HL-60 (cell line): Measurements from ENCODE around the gene TNPO3.

Experiments used
- DNase-seq, 2 experiments: peaks; one replicate each; pipeline ENCODE4 v3.0.0-alpha.2; 2010 to 2020; ENCODE audit warnings: low read depth in 1 of 2, low spot score in 1 of 2
- H3K27ac ChIP-seq: fragments of 250-450 bp; sonication (Bioruptor Pico); replicated peaks from 2 replicates; pipeline ENCODE4 v1.5.1; 2020; ENCODE audit warnings: mild to moderate bottlenecking, moderate library complexity
- H3K27me3 ChIP-seq: fragments of 250-450 bp; sonication (Bioruptor Pico); 2 replicates; pipeline ENCODE4 v1.5.1; 2021; ENCODE audit warnings: mild to moderate bottlenecking, moderate library complexity; ENCODE audit not compliant: insufficient read depth, poor library complexity, severe bottlenecking
- H3K4me3 ChIP-seq: replicated peaks from 2 replicates; pipeline ENCODE4 v1.5.1; 2011; ENCODE audit warnings: mild to moderate bottlenecking, control low read depth, low read length; ENCODE audit not compliant: insufficient read depth
- GABPA ChIP-seq: IDR thresholded peaks from 2 replicates; pipeline ENCODE4 v1.6.1; 2012; ENCODE audit warnings: low read depth
- POLR2AphosphoS5 ChIP-seq: IDR thresholded peaks from 2 replicates; pipeline ENCODE4 v1.6.1; 2012; ENCODE audit warnings: low read depth
- REST ChIP-seq: IDR thresholded peaks from 2 replicates; pipeline ENCODE4 v1.6.1; 2012; ENCODE audit warnings: low read depth; ENCODE audit not compliant: insufficient replicate concordance
- SPI1 ChIP-seq: IDR thresholded peaks from 2 replicates; pipeline ENCODE4 v1.6.1; 2012; ENCODE audit warnings: low read depth, mild to moderate bottlenecking, borderline replicate concordance
- TF ChIP-seq, protein P1 (sequence below): IDR thresholded peaks from one replicate; pipeline ENCODE4 v1.5.1; 2011; ENCODE audit warnings: low read length, control low read depth, inconsistent platforms; ENCODE audit not compliant: insufficient read depth

The TNPO3 gene

DNA sequence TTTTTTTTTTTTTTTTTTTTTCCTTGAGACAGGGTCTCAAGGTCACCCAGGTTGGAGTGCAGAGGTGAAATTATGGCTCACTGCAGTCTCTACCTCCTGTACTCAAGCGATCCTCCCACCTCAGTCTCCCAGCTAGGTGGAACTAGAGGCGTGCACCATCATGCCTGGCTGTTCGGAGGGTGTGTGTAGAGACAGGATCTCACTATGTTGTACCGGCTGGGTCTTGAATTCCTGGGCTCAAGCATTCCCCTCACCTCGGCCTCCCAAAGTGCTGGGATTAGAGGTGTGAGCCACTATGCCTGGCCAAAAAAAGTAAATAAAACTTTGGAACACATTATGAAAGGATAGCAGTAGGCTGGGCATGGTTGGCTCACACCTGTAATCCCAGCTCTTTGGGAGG is 39.6 kb upstream of the TNPO3 start:
- no peak for DNase-seq
- TF ChIP-seq REST (no peak), SPI1 (no peak), POLR2AphosphoS5 (no peak), GABPA (no peak)
- TF ChIP-seq, protein P1, sequence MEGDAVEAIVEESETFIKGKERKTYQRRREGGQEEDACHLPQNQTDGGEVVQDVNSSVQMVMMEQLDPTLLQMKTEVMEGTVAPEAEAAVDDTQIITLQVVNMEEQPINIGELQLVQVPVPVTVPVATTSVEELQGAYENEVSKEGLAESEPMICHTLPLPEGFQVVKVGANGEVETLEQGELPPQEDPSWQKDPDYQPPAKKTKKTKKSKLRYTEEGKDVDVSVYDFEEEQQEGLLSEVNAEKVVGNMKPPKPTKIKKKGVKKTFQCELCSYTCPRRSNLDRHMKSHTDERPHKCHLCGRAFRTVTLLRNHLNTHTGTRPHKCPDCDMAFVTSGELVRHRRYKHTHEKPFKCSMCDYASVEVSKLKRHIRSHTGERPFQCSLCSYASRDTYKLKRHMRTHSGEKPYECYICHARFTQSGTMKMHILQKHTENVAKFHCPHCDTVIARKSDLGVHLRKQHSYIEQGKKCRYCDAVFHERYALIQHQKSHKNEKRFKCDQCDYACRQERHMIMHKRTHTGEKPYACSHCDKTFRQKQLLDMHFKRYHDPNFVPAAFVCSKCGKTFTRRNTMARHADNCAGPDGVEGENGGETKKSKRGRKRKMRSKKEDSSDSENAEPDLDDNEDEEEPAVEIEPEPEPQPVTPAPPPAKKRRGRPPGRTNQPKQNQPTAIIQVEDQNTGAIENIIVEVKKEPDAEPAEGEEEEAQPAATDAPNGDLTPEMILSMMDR: no peak
- Histone ChIP-seq H3K27ac (no peak overlapping the region), H3K4me3 (no peak overlapping the region), H3K27me3 (no peaks in the 10 kb centered on the region)

DNA sequence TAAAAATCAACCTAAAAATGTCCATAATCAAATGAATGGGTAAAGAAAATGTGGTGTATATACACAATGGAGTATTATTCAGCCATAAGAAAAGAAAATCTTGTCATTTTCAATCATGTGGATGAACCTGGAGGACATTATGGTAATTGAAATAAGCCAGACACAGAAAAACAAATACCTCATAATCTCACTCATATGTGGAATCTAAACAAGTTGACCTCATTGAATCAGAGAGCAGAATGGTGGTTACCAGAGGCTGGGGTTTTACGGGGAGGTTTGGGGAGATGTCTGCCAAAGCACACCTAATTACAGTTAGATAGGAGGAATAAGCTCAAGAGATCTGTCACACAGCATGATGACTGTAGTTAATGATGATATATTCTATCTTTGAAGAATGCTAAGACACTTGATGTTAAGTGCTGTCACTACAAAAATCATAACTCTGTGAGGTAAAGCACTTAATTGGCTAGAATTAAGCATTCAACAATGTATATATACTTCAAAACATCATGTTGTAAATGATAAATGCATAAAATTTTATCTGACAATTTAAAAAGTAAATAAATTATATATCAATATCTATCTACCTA is 39.1 kb upstream of the TNPO3 start:
- H3K4me3 ChIP-seq: no peak overlapping the region
- DNase-seq: no peak
- TF ChIP-seq SPI1 (no peak), POLR2AphosphoS5 (no peak), REST (no peak), GABPA (no peak)
- TF ChIP-seq, protein P1: no peak
- no peak overlapping the region for H3K27ac ChIP-seq
- H3K27me3 ChIP-seq: no peaks in the 10 kb centered on the region

DNA sequence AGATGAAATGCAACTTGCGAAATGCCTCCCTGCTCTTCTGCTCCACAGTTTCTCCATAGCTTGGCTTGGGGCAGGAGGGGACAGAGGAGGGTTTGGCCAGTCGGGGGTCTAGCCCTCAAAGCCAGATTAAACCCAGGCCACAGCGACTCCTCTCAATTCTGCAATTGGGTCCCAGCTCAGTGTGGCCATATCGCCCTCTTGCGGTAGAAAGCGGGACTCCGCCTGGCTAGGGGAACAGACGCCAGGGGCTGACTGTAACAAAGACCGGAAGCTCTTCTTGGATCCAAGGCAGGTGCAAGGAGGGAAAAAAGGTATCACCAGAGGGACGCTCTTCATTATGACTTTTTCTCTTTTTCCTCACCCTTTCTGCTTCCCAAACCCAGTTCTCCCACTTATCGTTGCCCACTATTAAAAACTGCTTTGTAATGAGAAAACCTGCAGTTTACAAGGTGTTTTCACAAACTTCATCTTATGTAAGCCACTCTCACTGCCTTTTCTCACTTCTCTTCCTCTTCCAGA is 36.6 kb upstream of the TNPO3 start:
- no peak for TF ChIP-seq POLR2AphosphoS5
- TF ChIP-seq REST: no peak
- no peak for TF ChIP-seq GABPA
- TF ChIP-seq, protein P1: peak; percentile 99
- peak; percentile 50; the same call in 1 of the 2 replicates for TF ChIP-seq SPI1
- Histone ChIP-seq H3K27me3 (no peaks in the 10 kb centered on the region), H3K27ac (peak overlapping the region; percentile 32; the same call in 1 of the 2 replicates), H3K4me3 (no peak overlapping the region)
- DNase-seq: peak; percentile 56 to 90
